Activated CD4-positive, alpha-beta memory T cell treated with anti-CD3 and anti-CD28 coated beads, Interleukin-2, amount 10 ng/mL, durations not matched to agents 7 days and 5 days (primary cell): ENCODE measurements around the gene DISP2. TPM values are rescaled to one million over a fixed set of nuclear protein-coding genes. Genes with fewer than 3 reads are reported as not detected.

Experiments
- CTCF ChIA-PET: fragments of 350-600 bp; sonication (Branson Sonifier 250); formaldehyde crosslinking; loops from one replicate; lab custom pipeline; 2021; ENCODE audit warnings: antibody characterized with exemption, inconsistent platforms; lab: Charles Lee
- POLR2A ChIA-PET: fragments of 350-600 bp; sonication (Branson Sonifier 250); formaldehyde crosslinking; loops from one replicate; lab custom pipeline; 2021; ENCODE audit warnings: antibody characterized with exemption; lab: Charles Lee
- DNase-seq: peaks from one replicate; pipeline ENCODE4 v3.0.0-alpha.2; 2020
- H3K27ac Mint-ChIP-seq: one replicate; pipeline ENCODE4 v1.8.0; 2021; ENCODE audit warnings: mild to moderate bottlenecking, mixed read lengths
- H3K27me3 Mint-ChIP-seq: one replicate; pipeline ENCODE4 v1.8.0; 2021; ENCODE audit warnings: mixed read lengths
- H3K36me3 Mint-ChIP-seq: one replicate; pipeline ENCODE4 v1.8.0; 2021; ENCODE audit warnings: low read depth, mixed read lengths
- H3K4me1 Mint-ChIP-seq: one replicate; pipeline ENCODE4 v1.8.0; 2021; ENCODE audit warnings: mixed read lengths
- H3K4me3 Mint-ChIP-seq: one replicate; pipeline ENCODE4 v1.8.0; 2021; ENCODE audit warnings: mild to moderate bottlenecking, mixed read lengths
- H3K9me3 Mint-ChIP-seq: one replicate; pipeline ENCODE4 v1.8.0; 2021; ENCODE audit warnings: mixed read lengths
- total RNA-seq, 2 experiments: library from RNA; stranded (reverse); gene quantifications; one replicate each; pipeline ENCODE4 v1.2.3, GENCODE V29; 2021

DISP2 gene
- total RNA-seq, 2 experiments from 2014 or later, result 0.03 to 0.18 TPM

GRCh38 chr15:40386480-40386879 is 28.5 kb downstream of the DISP2 start:
- H3K27me3 Mint-ChIP-seq, result no peaks in the 10 kb centered on the region
- H3K4me1 Mint-ChIP-seq, result peaks cover 29% of the 10 kb centered on the region
- H3K27ac Mint-ChIP-seq, result no peak overlapping the region
- no peak for DNase-seq
- peaks cover 69% of the 10 kb centered on the region for H3K36me3 Mint-ChIP-seq
- H3K4me3 Mint-ChIP-seq, result no peak overlapping the region
- POLR2A ChIA-PET, result interaction anchor here (1.1 to 6.5 kb wide), 3 partner anchors 12 to 183 kb away, joined by 3 to 41 read pairs (median 4); partner anchors contain the start of gene RPUSD2
- CTCF ChIA-PET, result interaction anchor here (1.1 to 1.3 kb wide), 2 partner anchors 36 to 49 kb away, joined by 3 read pairs; no protein-coding TSS in a partner anchor
- H3K9me3 Mint-ChIP-seq, result no peaks in the 10 kb centered on the region

- Mint-ChIP-seq H3K4me3 (no peak overlapping the region), H3K36me3 (peaks cover 84% of the 10 kb centered on the region), H3K27me3 (no peaks in the 10 kb centered on the region), H3K4me1 (peaks cover 15% of the 10 kb centered on the region), H3K27ac (no peak overlapping the region), H3K9me3 (no peaks in the 10 kb centered on the region)
- ChIA-PET CTCF (interaction anchor here (0.7 kb wide), 1 partner anchor 33 kb away, joined by 3 read pairs; no protein-coding TSS in a partner anchor), POLR2A (interaction anchor here (1.0 to 1.2 kb wide), 2 partner anchors 9 to 81 kb away, joined by 3 to 5 read pairs; no protein-coding TSS in a partner anchor)
- DNase-seq, result no peak
Observed at GRCh38 chr15:40388941-40389823, 31.2 kb downstream of the DISP2 start.

- Mint-ChIP-seq H3K4me1 (peaks cover 8% of the 10 kb centered on the region), H3K9me3 (no peaks in the 10 kb centered on the region), H3K36me3 (peaks cover 77% of the 10 kb centered on the region), H3K27ac (no peak overlapping the region), H3K27me3 (no peaks in the 10 kb centered on the region), H3K4me3 (no peak overlapping the region)
- ChIA-PET CTCF (interaction anchor here (0.7 kb wide), 1 partner anchor 32 kb away, joined by 3 read pairs; no protein-coding TSS in a partner anchor), POLR2A (interaction anchor here (1.0 to 1.5 kb wide), 3 partner anchors 8 to 82 kb away, joined by 3 to 6 read pairs (median 5); no protein-coding TSS in a partner anchor)
- no peak for DNase-seq
Observed at GRCh38 chr15:40389824-40390595, 32.0 kb downstream of the DISP2 start.

GRCh38 chr15:40392986-40393948 is 35.2 kb downstream of the DISP2 start:
- no peak overlapping the region for H3K4me3 Mint-ChIP-seq

GRCh38 chr15:40397688-40398412 is 39.8 kb downstream of the DISP2 start:
- no peaks in the 10 kb centered on the region for H3K9me3 Mint-ChIP-seq
- ChIA-PET POLR2A (interaction anchor here (0.9 to 4.2 kb wide), 8 partner anchors 8 to 90 kb away, joined by 3 to 41 read pairs (median 6); partner anchors contain the start of genes IVD, KNSTRN and PLCB2), CTCF (interaction anchor here (0.7 to 2.0 kb wide), 9 partner anchors 8 to 180 kb away, joined by 3 to 11 read pairs (median 4); partner anchors contain the start of genes IVD and KNSTRN)
- DNase-seq, result no peak
- peaks cover 21% of the 10 kb centered on the region for H3K36me3 Mint-ChIP-seq
- H3K4me3 Mint-ChIP-seq, result no peak overlapping the region
- peak overlapping the region; percentile 32 for H3K27ac Mint-ChIP-seq
- peaks cover 31% of the 10 kb centered on the region for H3K4me1 Mint-ChIP-seq
- no peaks in the 10 kb centered on the region for H3K27me3 Mint-ChIP-seq

More at GRCh38 chr15:40392986-40393948, 35.2 kb downstream of the DISP2 start:
- no peaks in the 10 kb centered on the region for H3K27me3 Mint-ChIP-seq
- DNase-seq, result no peak
- no peak overlapping the region for H3K27ac Mint-ChIP-seq
- peaks cover 14% of the 10 kb centered on the region for H3K4me1 Mint-ChIP-seq
- no peaks in the 10 kb centered on the region for H3K9me3 Mint-ChIP-seq
- peaks cover 59% of the 10 kb centered on the region for H3K36me3 Mint-ChIP-seq
- ChIA-PET CTCF (no interaction called here), POLR2A (no interaction called here)

- DNase-seq, result peak; percentile 39
- Mint-ChIP-seq H3K36me3 (peaks cover 15% of the 10 kb centered on the region), H3K4me3 (peak overlapping the region; percentile 29), H3K4me1 (peaks cover 32% of the 10 kb centered on the region), H3K27ac (peak overlapping the region; percentile 32), H3K9me3 (no peaks in the 10 kb centered on the region), H3K27me3 (no peaks in the 10 kb centered on the region)
- ChIA-PET CTCF (interaction anchor here (0.7 to 2.0 kb wide), 8 partner anchors 9 to 181 kb away, joined by 3 to 11 read pairs (median 4); partner anchors contain the start of gene KNSTRN), POLR2A (interaction anchor here (0.9 to 4.2 kb wide), 8 partner anchors 8 to 90 kb away, joined by 3 to 41 read pairs (median 6); partner anchors contain the start of genes IVD, KNSTRN and PLCB2)
Observed at GRCh38 chr15:40398413-40398873, 40.4 kb downstream of the DISP2 start.

GRCh38 chr15:40399370-40399769 is 41.4 kb downstream of the DISP2 start:
- H3K9me3 Mint-ChIP-seq, result no peaks in the 10 kb centered on the region

GRCh38 chr15:40405501-40406381 is 47.7 kb downstream of the DISP2 start, which contains the start of gene IVD:
IVD (plus strand) TSS chr15:40405795; CDS start chr15:40405828, 33 bp downstream.
- H3K27ac Mint-ChIP-seq, result peak within 1 kb of the TSS; percentile 81
- H3K36me3 Mint-ChIP-seq, result peaks cover 17% of the 10 kb centered on the region
- H3K4me3 Mint-ChIP-seq, result peak within 1 kb of the TSS; percentile 76
- H3K9me3 Mint-ChIP-seq, result no peaks in the 10 kb centered on the region
- POLR2A ChIA-PET, result interaction anchor here (0.8 to 5.0 kb wide), 14 partner anchors 9 to 163 kb away, joined by 3 to 35 read pairs (median 4); partner anchors contain the start of genes BAHD1, CCDC32, KNSTRN and PLCB2
- H3K27me3 Mint-ChIP-seq, result no peaks in the 10 kb centered on the region
- CTCF ChIA-PET, result interaction anchor here (0.7 to 3.0 kb wide), 13 partner anchors 8 to 126 kb away, joined by 3 to 17 read pairs (median 3); partner anchors contain the start of gene INAFM2
- peaks cover 57% of the 10 kb centered on the region for H3K4me1 Mint-ChIP-seq
- DNase-seq, result peak; percentile 87

More at GRCh38 chr15:40399370-40399769, 41.4 kb downstream of the DISP2 start:
- H3K27me3 Mint-ChIP-seq, result no peaks in the 10 kb centered on the region
- no peak overlapping the region for H3K27ac Mint-ChIP-seq
- no peak for DNase-seq
- CTCF ChIA-PET, result interaction anchor here (1.2 to 1.5 kb wide), 2 partner anchors 18 to 30 kb away, joined by 4 to 5 read pairs; no protein-coding TSS in a partner anchor
- H3K36me3 Mint-ChIP-seq, result peaks cover 12% of the 10 kb centered on the region
- no peak overlapping the region for H3K4me3 Mint-ChIP-seq
- H3K4me1 Mint-ChIP-seq, result peaks cover 38% of the 10 kb centered on the region
- POLR2A ChIA-PET, result interaction anchor here (3.0 to 4.2 kb wide), 2 partner anchors 14 to 32 kb away, joined by 14 to 41 read pairs; partner anchors contain the start of gene KNSTRN

- Mint-ChIP-seq H3K27ac (peak overlapping the region; percentile 30), H3K4me1 (peaks cover 57% of the 10 kb centered on the region), H3K9me3 (no peaks in the 10 kb centered on the region), H3K4me3 (peak overlapping the region; percentile 4), H3K36me3 (peaks cover 34% of the 10 kb centered on the region), H3K27me3 (no peaks in the 10 kb centered on the region)
- POLR2A ChIA-PET, result interaction anchor here (0.8 to 5.0 kb wide), 10 partner anchors 10 to 1476 kb away, joined by 3 to 35 read pairs (median 5); partner anchors contain the start of genes BAHD1, KNSTRN and PLCB2
- CTCF ChIA-PET, result interaction anchor here (0.6 to 3.0 kb wide), 10 partner anchors 9 to 620 kb away, joined by 3 to 17 read pairs (median 3); no protein-coding TSS in a partner anchor
- no peak for DNase-seq
Observed at GRCh38 chr15:40407330-40407990, 49.4 kb downstream of the DISP2 start.
